ENCODE measurements around the gene DTNB.

The DTNB gene

GRCh38 chr2:25618676-25619075, 54.7 kb downstream of the DTNB start:
- H3K4me3 ChIP-seq (ENCODE audit: low read depth, low read length) = no peak overlapping the region
- no peak for DNase-seq (ENCODE audit: low read depth, low spot score)
- ChIA-PET POLR2A (interaction anchor here (1.2 kb wide), 1 partner anchor 55 kb away, joined by 4 read pairs; the partner anchor contains the start of gene DTNB), CTCF (interaction anchor here (1.0 to 2.4 kb wide), 5 partner anchors 11 to 81 kb away, joined by 4 to 30 read pairs (median 5); no protein-coding TSS in a partner anchor)
- no peak for TF ChIP-seq CTCF (IDR thresholded peaks at IDR 0.05; ENCODE audit: insufficient read depth, low read length, missing control alignments)

- peak; percentile 59 for DNase-seq (ENCODE audit: low read depth, low spot score)
- TF ChIP-seq CTCF (IDR thresholded peaks at IDR 0.05; ENCODE audit: insufficient read depth, low read length, missing control alignments) = no peak
- ChIA-PET CTCF (interaction anchor here (1.0 to 2.4 kb wide), 5 partner anchors 11 to 82 kb away, joined by 4 to 30 read pairs (median 5); no protein-coding TSS in a partner anchor), POLR2A (interaction anchor here (1.2 kb wide), 1 partner anchor 55 kb away, joined by 4 read pairs; the partner anchor contains the start of gene DTNB)
- no peak overlapping the region for H3K4me3 ChIP-seq (ENCODE audit: low read depth, low read length)
Observed at GRCh38 chr2:25617948-25618646, 55.3 kb downstream of the DTNB start.

GRCh38 chr2:25615920-25616319, 57.5 kb downstream of the DTNB start:
- no peak for DNase-seq (ENCODE audit: low read depth, low spot score)
- H3K4me3 ChIP-seq (ENCODE audit: low read depth, low read length) = no peak overlapping the region
- CTCF ChIA-PET = interaction anchor here (1.3 to 2.0 kb wide), 4 partner anchors 9 to 84 kb away, joined by 4 to 20 read pairs (median 6); no protein-coding TSS in a partner anchor
- POLR2A ChIA-PET = no interaction called here
- TF ChIP-seq CTCF (IDR thresholded peaks at IDR 0.05; ENCODE audit: insufficient read depth, low read length, missing control alignments) = no peak

- TF ChIP-seq CTCF (IDR thresholded peaks at IDR 0.05; ENCODE audit: insufficient read depth, low read length, missing control alignments) = no peak
- POLR2A ChIA-PET = no interaction called here
- no peak for DNase-seq (ENCODE audit: low read depth, low spot score)
- no peak overlapping the region for H3K4me3 ChIP-seq (ENCODE audit: low read depth, low read length)
- CTCF ChIA-PET = interaction anchor here (1.3 to 2.0 kb wide), 4 partner anchors 8 to 84 kb away, joined by 4 to 20 read pairs (median 6); no protein-coding TSS in a partner anchor
Observed at GRCh38 chr2:25615386-25615785, 58.0 kb downstream of the DTNB start.

- no peak for TF ChIP-seq CTCF (IDR thresholded peaks at IDR 0.05; ENCODE audit: insufficient read depth, low read length, missing control alignments)
- CTCF ChIA-PET = interaction anchor here (1.5 to 2.0 kb wide), 3 partner anchors 8 to 50 kb away, joined by 4 to 20 read pairs (median 5); no protein-coding TSS in a partner anchor
- DNase-seq (ENCODE audit: low read depth, low spot score) = no peak
- H3K4me3 ChIP-seq (ENCODE audit: low read depth, low read length) = no peak overlapping the region
- POLR2A ChIA-PET = no interaction called here
Observed at GRCh38 chr2:25614711-25615110, 58.7 kb downstream of the DTNB start.

GRCh38 chr2:25608718-25609117, 64.7 kb downstream of the DTNB start:
- no peak for DNase-seq (ENCODE audit: low read depth, low spot score)
- no peak for TF ChIP-seq CTCF (IDR thresholded peaks at IDR 0.05; ENCODE audit: insufficient read depth, low read length, missing control alignments)
- H3K4me3 ChIP-seq (ENCODE audit: low read depth, low read length) = no peak overlapping the region
- CTCF ChIA-PET = interaction anchor here (1.0 to 8.4 kb wide), 11 partner anchors 10 to 247 kb away, joined by 3 to 262 read pairs (median 11); partner anchors contain the start of gene DTNB
- POLR2A ChIA-PET = no interaction called here

Data from AG04449 (cell line).